PFSK-1 (cell line): ENCODE measurements around the gene STXBP5.

Source experiments
- FOXP2 ChIP-seq: optimal IDR thresholded peaks from 2 replicates; pipeline ENCODE3; 2011; ENCODE audit warnings: borderline replicate concordance, control low read depth, inconsistent platforms; ENCODE audit not compliant: insufficient read depth; ENCODE audit errors: extremely low read length, extremely low read depth
- POLR2AphosphoS5 ChIP-seq: IDR thresholded peaks from 2 replicates; pipeline ENCODE4 v1.6.1; 2012; ENCODE audit warnings: low read depth, mild to moderate bottlenecking, control low read depth, low read length, moderate library complexity
- SIN3A ChIP-seq: IDR thresholded peaks from 2 replicates; pipeline ENCODE4 v1.6.1; 2012; ENCODE audit warnings: mild to moderate bottlenecking, low read length, moderate library complexity, borderline replicate concordance; ENCODE audit not compliant: insufficient read depth
- TAF1 ChIP-seq: IDR thresholded peaks from 2 replicates; pipeline ENCODE4 v1.6.1; 2012; ENCODE audit warnings: low read length, control low read depth, borderline replicate concordance; ENCODE audit not compliant: insufficient read depth
- TF ChIP-seq, protein P1 (sequence below), 2 experiments: IDR thresholded peaks; 2 replicates each; pipeline versions ENCODE4 v1.6.1 to v1.8.0; 2011 to 2012; ENCODE audit warnings: low read depth in 2 of 2, low read length in 2 of 2, control low read depth in 1 of 2, inconsistent platforms in 1 of 2, mild to moderate bottlenecking in 1 of 2, moderate library complexity in 1 of 2; ENCODE audit not compliant: insufficient read depth in 1 of 2

Gene STXBP5

DNA sequence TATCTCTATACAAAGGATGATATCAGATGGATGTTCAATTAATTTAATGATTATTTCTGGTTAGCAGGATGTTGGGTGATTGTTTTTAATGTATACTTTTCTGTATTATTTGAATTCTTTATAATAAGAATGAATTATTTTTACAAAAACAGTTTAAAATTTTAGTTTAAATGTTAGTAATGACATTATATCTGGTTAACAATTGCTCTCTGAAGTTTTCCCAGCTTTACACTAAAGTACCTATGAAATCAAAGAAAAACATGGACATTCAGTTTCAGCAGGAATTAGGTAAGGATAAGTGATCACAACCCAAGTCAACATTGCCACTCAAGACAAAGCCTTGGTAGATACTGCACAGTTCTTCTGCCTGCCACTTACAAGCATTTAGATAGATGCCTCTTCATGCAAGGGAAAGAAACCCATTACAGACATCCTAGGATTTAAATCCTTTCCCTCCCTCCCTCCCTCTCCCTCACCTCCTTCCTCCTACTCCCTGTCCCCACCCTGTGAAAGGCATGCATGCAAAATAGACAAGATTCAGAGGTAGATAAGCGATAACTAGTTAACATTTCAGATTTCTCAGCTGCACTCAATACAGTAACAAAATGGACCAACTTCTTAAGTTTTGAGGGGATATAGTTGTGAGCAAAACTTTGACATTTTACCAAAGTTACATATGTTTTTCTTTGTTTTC lies 143.8 kb downstream of the STXBP5 start:
- TF ChIP-seq SIN3A (no peak), TAF1 (no peak), POLR2AphosphoS5 (no peak), FOXP2 (no peak)
- TF ChIP-seq, protein P1, sequence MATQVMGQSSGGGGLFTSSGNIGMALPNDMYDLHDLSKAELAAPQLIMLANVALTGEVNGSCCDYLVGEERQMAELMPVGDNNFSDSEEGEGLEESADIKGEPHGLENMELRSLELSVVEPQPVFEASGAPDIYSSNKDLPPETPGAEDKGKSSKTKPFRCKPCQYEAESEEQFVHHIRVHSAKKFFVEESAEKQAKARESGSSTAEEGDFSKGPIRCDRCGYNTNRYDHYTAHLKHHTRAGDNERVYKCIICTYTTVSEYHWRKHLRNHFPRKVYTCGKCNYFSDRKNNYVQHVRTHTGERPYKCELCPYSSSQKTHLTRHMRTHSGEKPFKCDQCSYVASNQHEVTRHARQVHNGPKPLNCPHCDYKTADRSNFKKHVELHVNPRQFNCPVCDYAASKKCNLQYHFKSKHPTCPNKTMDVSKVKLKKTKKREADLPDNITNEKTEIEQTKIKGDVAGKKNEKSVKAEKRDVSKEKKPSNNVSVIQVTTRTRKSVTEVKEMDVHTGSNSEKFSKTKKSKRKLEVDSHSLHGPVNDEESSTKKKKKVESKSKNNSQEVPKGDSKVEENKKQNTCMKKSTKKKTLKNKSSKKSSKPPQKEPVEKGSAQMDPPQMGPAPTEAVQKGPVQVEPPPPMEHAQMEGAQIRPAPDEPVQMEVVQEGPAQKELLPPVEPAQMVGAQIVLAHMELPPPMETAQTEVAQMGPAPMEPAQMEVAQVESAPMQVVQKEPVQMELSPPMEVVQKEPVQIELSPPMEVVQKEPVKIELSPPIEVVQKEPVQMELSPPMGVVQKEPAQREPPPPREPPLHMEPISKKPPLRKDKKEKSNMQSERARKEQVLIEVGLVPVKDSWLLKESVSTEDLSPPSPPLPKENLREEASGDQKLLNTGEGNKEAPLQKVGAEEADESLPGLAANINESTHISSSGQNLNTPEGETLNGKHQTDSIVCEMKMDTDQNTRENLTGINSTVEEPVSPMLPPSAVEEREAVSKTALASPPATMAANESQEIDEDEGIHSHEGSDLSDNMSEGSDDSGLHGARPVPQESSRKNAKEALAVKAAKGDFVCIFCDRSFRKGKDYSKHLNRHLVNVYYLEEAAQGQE (IDR thresholded peaks at IDR 0.05; ENCODE audit: insufficient read depth in 1 of 2, low read depth in 2 of 2, low read length in 2 of 2) = no peak

DNA sequence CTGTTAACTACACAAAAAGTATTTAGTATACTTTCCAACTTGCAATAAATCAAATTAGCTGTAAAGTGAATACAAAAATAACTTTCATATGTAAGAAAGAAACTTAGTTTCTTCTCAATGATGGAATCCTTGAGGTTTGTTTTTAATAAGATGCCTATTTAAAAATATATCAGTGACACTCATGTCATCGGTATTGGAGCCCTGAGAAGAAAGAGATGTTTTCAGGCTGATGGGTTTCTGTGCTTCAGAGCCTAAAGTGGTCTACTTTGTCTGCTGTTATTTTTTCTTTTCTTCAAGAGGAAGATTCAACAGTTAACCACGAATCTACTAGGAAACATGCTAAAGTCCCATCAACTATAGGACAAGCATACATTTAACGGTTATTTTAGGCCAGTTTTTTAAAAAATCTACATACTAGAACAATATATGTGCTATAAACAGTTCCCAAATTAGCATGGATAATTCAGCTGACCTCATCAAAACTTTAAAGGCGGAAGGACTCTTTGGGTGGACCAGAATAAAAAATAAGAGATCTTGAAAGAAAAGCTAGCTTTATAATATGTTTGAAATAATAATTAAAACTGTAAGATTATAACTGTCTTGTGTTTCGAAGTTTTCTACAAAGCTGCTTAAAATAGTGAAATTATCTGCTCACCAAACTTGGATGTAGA lies 157.2 kb downstream of the STXBP5 start:
- TF ChIP-seq SIN3A (no peak), POLR2AphosphoS5 (no peak), FOXP2 (no peak), TAF1 (no peak)
- TF ChIP-seq, protein P1 (IDR thresholded peaks at IDR 0.05; ENCODE audit: insufficient read depth in 1 of 2, low read depth in 2 of 2, low read length in 2 of 2) = no peak

DNA sequence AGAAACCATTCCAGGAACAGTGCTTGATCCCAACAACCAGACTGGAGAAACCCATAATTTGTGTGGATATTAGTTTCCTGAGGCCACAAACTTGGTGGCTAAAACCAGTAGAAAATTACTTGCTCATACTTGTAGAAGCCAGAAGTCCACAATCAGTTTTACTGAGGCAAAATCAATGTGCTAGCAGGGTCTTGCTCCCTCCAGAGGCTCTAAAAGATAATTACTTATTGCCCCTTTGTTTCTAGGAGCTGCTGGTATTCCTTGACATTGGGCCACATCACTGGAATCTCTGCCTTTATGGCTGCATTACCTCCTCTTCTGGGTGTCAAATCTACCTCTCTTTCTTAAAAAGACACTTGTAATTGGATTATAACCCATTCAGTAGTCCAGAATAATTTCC lies 162.1 kb downstream of the STXBP5 start:
- TF ChIP-seq, protein P1 (IDR thresholded peaks at IDR 0.05; ENCODE audit: insufficient read depth in 1 of 2, low read depth in 2 of 2, low read length in 2 of 2) = no peak
- TF ChIP-seq SIN3A = no peak
- no peak for TF ChIP-seq POLR2AphosphoS5
- TF ChIP-seq FOXP2 = no peak
- no peak for TF ChIP-seq TAF1

DNA sequence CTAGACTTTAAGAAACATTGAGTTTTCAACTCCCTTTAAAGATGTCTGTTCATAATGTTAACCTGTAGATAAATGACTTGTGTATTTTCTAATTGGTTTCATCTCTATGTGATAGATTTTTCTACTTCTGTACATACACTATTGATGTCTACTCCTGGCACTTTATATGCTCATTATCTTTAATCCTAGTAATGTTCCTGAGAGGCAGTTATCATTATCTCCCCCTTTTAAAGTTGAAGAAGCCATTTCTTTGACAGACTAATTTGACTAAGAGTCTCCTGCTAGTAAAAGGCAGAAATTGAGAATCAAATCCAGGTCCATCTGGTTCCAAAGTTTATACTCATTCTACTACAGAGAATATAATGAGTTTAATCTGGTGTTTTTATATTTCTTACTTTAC lies 167.1 kb downstream of the STXBP5 start:
- no peak for TF ChIP-seq TAF1
- TF ChIP-seq POLR2AphosphoS5 = no peak
- no peak for TF ChIP-seq SIN3A
- no peak for TF ChIP-seq FOXP2
- TF ChIP-seq, protein P1 (IDR thresholded peaks at IDR 0.05; ENCODE audit: insufficient read depth in 1 of 2, low read depth in 2 of 2, low read length in 2 of 2) = no peak
